Measurements from ENCODE around the gene KRT6B.
"Not testable (repeated sequence)": the region's sequence is repeated elsewhere in the genome, so short reads cannot be mapped to it uniquely, and the experiment has no call there.

KRT6B gene

DNA sequence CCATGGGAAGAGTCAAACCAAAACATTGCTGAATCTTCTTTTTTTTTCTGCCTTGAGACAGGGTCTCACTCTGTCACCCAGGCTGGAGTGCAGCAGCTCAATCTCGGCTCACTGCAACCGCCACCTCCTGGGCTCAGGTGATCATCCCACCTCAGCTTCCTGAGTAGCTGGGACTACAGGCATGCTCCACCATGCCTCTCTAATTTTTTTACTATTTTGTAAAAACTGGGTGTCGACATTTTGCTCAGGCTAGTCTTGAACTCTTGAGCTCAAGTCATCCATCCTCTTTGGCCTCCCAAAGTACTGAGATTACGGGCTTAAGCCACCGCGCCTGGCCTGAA lies 16.3 kb downstream of the KRT6B start:
- DNase-seq, result no peak

DNA sequence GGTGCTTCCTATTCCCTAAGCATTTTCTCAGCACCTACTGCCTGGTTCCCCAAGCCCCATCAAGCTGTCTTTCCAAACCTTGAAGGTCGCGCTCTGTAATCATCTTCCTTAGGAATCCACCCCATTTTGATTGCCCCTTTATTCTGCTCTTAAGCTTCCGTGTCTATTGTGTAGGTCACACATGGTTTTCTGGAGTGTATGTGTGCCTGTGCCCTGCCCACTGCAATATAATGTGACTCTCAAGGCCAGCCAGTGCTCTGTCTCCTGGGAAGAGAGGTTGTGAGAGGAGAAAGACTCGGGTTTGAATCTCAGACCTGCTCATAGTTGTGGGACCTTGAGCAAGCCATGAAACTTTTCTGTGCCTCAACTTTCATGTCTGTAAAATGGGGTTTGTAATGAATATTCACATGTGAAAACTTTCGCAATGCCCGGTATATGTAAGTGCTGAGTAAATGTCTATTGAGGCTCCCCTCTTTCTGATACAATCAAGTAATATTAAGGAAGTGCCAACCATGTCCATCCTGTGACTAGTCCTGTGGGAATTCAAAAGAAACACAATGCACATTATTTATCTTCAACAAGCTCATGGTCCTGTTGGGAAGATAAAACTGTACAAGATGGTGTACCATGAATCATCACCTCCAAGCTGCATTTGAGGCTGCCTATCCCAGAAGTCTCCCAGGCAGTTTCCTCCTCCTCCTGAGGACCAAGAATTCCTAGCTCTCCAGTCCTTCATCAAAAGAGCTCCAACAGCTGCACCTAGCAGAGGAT lies 17.0 kb downstream of the KRT6B start:
- no peak for DNase-seq

DNA sequence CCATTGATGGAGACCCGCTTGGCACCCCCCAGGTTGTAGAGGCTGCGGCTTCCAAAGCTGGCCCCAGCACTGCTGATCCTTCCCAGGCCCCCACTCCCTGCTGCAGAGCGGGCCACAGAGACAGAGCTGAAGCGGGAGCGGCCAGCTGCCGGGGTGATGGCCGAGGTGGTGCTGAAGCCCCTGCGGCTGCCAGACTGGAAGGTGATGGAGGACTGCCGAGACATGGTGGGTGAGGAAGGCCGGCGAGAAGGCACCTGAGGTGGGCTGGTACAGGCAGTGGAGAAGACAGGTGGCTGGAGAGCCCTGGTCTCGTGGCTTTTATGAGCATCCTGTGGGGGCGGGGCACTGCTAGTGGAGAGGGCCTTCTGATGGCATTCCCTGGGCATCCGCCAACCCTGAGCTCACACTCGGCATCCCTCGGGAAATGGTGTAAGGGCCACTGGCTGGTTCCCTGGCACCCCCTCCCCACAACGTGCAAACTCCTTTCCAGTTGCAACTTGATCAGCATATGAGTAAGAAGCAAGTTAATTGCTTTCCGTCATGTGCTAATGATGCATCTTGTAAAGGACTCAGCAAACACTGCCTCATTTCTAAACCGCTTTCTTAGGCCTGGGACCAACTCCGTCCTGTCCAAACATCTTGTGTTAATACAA lies 17.7 kb downstream of the KRT6B start, which contains the start of gene KRT75:
KRT75 (minus strand) TSS at position 291 of the 653 bp plus-strand sequence; CDS start at position 224, 67 bp downstream.
- DNase-seq, result no peak

DNA sequence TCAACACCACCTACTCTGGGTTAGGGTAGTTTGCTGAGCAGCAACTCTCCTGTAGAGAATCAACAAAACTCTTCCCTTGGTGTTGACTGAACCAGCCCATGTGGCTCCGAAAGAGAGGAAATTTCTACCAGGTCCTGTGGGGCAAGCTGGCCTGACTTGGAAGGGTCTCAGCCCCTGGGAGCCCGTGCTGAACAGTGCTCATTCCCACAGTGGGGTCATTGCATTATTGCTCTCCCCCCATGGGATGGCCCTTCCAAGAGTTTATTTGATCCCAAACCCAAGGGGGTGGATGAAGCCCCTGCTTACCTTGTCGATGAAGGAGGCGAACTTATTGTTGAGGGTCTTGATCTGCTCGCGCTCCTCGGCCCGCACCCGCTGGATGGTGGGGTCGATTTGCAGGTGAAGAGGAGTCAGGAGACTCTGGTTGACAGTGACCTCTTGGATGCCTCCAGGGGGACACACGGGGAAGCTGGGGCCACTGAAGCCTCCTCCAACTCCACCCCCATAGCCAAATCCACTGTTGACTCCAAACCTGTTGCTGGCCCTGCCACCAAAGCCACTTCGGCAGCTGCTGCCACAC lies 18.4 kb downstream of the KRT6B start:
- no peak for DNase-seq

DNA sequence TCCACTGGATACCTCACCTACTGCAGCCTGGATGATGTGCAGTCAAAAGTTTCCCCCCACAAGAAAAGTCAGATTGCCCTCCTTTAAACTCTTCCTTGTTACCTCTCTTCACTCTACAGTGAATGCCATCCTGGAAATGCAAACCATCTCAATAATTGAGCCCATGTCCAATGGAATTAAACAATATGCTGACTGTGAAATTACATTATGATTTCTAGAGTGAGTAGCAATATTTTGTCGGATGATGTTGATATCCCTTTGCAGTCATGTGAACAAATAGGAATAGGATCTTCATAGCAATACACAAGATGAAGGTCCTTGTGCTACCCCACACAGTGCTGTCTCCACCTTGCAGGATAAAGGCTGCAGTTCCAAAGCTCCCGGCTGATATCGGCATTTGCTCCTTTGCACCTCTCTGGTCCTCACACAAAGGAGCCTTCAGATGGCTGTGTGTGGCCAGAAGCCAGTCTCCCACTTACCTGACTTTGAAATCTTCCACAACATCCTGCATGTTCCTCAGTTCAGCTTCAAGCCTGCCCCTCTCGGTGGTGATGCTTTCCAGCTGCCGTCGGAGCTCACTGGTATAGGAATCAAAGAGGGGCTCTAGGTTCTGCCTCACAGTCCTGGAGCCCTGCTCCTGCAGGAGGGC lies 19.3 kb downstream of the KRT6B start:
- no peak for DNase-seq

DNA sequence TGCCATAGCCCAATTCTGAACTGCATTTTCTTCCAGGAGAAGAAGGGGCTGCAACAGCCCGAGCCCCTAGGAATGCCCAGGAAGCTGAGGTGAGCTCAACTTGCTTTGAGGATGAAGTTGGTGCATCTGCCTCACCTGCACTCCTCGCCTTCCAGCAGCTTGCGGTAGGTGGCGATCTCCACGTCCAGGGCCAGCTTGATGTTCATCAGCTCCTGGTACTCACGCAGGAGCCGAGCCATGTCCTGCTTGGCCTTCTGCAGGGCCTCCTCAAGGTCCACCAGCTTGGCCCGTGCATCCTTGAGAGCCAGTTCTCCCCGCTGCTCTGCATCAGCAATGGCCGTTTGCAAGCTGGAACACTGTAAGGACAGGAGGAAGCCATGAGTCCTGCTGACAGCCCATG lies 23.8 kb downstream of the KRT6B start:
- DNase-seq, result no peak

DNA sequence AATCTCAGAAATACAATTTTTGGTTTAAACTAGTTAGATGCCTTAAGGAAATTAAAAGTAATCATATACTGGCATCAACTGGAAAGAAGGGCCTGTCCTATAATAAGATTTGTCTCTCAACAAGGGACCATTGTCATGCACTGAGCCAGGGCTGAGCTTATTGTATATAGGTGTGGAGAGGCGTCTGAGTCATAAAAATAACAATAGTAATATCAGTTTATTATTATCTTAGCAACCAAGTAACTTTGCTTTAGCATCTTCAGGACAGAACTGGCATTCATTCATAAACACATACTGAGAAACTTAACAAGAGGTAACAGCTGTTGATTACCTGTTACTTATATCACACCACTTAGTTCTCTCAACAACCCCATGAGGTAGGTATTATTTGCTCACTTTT lies 24.9 kb downstream of the KRT6B start:
- no peak for DNase-seq

DNA sequence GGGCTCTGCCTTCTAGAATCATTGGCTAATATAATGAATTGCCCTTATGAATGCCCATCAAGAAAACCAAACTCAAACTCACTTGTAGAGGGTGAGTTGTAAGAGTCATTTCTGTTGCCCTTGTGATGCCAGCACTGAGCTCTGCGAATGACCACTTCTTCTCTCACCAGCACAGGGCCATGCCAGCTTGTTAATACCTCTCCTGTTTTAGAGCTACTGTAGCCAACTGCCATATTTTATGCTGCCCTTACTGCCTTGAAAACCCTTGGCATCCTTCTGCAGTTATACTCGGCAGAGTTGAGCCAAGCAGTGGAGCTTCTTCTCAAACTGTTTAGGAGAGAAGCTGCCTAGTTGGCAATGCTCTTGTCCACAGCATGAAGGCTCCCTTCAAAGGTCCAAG lies 25.9 kb downstream of the KRT6B start:
- no peak for DNase-seq

DNA sequence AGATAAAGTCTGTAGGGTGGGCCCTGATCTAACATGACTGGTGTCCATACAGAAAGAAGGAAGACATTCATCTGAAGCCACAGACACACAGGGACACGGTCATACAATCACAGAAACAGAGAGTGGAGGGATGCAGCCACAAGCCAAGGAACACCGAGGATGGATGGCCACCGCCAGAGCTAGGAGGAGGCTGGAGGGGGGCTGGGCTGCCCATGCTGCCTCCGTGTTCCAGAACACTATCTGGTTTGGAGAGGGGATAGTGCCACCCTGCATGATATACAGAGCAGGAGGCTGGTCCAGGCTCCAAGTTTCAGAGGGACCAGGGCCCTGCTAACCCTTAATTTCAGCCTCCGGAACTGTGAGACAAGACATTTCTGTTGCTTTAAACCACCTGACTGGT lies 26.5 kb downstream of the KRT6B start:
- no peak for DNase-seq

DNA sequence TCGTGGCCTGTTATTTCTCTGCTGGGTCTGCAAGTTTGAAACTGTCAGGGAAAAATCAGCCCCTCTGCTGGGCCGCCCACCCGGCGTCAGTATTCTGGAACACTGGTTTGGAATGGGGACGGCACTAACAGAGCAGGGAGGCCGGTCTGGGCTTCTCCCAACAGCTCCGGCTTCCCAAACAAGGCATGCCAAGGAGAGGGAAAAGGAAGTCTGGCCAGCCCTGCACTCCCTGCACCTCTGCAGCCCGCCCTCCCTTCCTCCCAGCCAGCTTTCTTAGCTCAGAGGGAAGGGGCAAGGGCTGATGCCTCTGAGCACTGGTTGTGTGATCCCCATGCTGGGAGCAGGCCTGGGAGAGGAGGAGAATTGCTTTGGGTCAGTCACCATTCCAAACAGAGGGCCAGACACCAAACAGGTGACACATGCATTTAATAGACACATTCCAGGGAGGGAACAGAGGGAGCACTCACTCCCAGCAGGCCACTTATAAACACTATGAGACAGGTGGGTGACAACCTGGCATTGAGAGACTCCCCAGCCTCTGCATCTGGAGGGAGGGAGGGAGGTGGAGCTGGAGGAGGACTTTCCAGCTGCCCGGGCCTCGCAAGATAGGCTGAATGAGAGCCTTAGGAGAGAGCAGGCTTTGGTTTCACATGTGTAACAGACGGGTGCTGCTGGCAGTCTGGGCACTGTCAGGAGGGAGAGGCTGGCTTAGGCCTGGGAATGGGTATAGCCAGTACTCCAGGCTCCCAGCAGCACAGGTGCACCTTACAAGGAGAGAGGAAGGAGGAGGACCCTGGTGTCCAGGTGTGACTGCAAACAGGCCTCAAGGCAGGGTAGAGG lies 28.1 kb downstream of the KRT6B start:
- no peak for DNase-seq

DNA sequence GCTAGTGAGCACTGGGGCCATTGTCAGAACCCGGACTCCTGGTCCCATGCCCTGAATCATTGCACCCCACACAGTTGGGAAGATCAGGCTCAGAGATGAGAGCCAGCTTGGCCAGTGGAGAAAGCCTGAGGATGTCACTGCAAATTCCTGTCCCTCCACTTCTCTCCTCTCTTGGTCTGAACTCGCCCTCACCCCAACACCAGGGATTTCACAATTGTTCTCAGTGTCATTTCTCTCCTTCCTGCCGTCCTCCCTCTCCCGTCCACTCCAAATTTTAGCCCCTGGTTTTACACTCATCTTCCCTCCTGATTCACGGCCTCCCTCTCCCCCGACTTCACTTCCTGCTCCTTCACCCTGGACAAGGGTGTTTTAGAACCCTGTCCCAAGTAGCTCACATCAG lies 28.9 kb downstream of the KRT6B start:
- no peak for DNase-seq

DNA sequence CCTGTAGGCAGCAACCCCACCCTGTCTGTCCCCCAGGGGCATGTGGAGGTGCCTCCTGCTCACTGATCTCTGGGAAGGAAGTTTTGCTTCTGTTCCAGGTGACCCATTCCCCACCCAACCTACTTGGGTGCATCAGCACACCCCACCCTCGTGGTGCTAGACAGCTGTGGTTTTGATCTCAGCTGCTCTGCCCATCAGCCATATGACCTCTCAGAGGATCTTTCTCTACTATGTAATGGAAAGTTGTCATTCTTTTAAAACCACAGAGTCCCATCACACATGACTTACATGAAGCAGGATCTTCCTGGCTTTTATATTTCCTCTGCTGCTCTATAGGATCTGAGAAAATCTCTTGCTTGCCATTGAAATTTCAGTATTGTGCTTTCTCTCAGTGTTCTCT lies 32.3 kb downstream of the KRT6B start:
- DNase-seq, result no peak

DNA sequence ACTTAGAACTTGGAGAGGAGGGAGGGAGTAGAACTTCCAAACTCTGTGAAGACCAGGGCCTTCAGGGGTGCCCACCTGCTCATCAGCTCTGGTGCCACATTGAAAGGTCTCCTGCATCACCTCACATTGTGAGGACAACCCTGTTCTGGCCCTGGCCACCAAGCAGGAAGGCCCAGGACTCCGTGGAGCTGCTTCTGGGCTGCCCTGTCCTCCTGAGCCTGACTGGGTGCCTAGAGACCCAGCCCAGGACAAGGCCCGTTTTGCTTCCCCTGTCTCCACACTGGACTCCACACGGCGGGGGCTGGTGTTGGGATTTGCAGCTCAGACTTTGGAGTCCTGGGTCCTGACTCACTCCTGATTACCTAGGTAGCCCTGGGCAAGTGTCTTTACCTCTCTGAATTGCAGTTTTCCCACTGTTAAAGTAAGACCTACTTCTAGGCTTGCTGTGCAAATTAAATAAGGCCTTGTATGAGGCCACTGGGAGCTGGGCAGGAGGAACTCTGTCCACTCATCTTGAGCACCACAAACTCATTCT lies 33.3 kb downstream of the KRT6B start:
- no peak for DNase-seq

DNA sequence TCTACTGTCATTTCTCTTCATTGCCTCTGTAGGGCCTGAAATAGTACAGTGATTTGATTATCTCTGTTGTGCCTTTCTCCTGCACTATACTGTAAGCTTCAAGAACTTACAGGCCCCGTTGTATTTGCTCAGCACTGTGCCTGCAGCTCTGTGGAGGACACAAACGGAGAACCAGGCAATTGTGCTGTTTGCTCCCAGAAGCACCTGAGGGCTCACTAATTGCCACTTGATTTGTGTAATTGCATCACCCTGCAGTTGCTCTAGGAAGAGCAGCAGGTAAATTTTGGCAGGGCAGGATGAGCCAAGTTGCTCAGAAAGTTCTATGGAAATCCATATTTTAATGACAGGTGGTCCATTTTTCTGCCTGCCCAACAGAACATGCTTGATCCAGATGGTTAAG lies 34.2 kb downstream of the KRT6B start:
- no peak for DNase-seq

DNA sequence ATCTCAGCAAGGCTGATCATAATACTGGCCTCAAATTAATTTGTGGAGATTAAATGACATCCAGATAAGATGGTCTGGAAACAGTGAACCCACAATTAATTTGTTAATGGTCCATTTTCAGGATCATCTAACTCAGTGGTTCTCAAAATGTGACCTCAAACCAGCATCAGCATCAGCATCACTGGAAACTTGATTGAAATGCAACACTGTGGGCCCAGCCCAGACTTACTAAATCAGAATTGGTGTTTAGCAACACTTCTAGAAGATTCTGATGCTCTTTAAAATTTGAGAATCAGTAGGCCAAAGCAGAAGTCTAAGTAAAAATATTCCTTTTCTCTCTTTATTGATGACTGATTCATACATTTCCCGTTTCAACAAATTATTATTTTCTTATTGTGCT lies 35.2 kb downstream of the KRT6B start:
- no peak for DNase-seq

DNA sequence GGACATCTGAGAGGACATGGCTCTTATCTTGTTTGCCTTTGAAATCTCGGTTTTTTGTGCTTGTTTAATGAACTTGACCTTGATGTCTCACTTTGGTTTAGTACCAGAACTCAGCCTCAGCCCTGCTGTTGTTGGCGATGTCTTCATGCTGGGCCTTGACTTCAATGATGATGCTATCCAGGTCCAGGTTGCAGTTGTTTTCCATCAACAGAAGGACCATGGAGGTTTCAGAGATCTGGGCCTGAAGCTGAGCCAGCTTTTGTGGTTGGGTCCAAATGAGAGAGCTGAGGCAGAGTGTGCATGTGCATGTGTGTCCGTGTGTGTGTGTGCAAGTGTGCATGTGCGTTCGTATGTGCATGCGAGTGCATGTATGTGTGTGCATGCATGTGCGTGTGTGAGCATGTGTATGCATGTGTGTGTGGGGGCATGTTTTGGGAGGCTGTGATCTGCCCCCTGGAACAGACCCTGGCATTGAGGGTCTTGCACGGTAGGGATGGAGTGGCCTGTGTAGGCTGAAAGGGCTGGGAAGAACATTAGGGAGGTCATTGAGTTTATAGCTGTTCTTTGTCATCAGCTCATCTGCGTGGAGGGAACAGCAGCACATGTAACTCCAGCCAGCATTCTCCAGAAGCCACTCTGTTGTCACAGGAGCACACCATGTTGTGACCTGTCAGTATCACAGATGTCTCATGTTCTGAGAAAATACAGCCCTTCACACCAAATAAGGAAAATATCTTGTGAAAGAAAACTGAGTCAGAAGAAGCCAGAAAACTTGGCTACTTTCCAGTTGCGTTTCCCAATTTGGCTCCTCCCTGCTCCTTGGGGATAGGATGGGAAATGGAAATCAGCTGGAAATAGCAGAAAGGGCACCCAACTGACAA lies 35.8 kb downstream of the KRT6B start:
- no peak for DNase-seq

DNA sequence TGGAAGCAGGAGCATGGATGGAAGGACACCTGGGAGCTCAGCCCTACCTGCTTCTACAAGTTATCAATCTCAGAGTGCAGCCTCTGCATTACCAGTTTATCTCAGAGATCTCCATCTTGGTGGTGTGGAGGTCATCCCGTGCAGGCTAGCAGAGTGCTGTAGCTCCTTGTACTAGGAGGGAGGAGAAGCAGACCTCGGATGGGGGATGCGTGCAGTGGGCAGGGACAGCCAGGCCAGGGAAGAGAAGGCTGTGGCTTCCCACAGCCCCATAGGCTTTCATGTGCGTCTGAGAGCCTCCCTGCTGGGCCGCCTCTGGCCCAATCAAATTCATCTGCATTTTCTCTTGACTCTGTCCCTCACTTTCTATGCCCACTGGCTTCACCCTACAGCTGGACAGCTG lies 37.0 kb downstream of the KRT6B start:
- no peak for DNase-seq

DNA sequence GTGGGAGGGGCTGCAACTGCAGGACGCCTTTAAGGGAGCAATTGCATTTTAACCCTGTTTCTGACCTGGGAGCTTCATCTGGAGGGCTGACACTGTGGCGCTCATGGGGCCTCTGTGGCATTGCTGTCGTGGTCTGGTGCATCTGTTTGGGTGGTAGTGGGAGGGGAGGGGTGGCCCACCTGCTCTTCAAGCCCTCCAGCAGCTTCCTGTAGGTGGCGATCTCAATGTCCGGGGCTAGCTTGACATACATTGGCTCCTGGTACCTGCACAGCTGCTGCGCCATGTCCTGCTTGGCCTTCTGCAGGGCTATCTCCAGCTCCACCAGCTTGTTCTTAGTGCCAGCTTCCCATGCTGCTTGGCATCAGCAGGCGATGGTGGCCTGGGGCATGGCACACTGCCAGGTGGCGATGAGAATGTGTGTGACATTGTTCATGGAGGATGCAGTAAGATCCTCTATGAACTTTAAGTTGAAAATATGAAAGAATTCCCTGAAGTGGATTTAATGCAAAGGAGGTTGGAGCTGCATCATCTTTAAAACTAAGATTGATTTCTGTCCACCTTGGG lies 38.1 kb downstream of the KRT6B start:
- no peak for DNase-seq

DNA sequence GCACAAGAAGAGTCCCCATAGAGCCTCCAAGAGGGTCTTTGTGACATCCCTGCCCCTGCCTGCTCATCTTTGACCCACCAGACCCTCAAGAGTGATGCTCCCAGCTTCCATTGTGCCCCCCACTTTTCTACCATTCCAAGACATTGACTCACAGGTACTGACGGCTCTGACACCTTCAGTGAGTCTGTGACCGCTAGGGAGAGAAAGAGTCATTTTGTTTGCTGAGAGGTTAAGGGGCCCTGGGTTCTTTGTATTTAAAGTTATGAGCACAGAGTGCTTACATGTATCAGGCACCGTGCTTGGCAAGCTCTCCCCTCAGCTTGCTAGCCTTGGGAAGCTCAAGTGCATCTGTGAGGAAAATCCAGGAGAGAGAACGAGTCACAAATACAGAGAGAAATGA lies 38.7 kb downstream of the KRT6B start:
- no peak for DNase-seq

DNA sequence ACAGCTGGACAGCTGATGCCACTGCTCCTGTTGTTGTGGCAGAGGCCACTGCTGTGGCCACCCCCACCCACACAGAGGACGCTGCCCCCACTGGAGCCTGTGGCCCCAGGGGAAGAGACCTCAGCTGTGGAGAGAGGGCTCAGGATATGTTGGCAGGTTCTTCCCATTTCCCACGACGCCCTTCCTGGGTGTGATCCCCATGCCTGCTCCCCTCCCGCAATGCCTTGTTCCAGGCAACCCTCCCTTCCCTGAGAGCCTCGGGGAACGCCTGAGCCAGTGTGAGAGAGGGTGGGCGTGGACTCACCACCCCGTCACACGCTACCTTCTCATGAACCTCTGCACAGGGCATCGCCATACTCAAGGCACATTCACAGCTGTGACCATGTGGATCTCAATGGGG lies 40.1 kb downstream of the KRT6B start:
- no peak for DNase-seq

DNA sequence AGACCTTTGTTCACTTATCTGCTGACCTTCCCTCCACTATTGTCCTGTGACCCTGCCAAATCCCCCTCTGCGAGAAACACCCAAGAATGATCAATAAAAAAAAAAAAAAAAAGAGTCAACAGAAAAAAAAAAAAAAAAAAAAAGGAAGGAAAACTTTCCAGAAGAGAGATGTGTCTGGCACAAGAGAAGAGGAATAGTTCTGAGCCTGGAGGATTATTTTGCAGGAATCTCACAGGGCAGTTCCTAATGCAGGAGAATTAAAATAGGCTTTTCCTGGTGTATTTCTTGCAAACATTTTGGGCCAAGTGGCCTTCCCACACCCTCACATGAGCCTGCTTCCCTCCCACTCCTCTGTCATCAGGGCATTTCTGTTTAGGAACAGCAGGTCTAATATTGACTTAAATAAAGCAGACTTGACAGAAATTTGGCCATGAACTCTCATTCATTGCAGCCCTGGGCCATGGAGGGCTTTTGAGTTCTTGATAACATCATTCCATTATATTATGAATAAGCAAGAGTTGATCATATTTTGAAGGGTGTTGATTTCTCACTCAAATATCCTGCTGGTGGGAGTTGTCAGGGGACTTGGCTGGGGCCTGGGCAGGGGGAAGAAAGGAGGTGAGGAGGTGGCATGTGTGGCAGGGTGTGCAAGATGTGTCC lies 41.2 kb downstream of the KRT6B start:
- DNase-seq, result not testable (repeated sequence)
